ENCODE results near the gene TSHZ2. TPM values are rescaled to one million over a fixed set of nuclear protein-coding genes. Genes with fewer than 3 reads are reported as not detected.

TSHZ2 gene
- total RNA-seq, 1 experiment from 2014 or later: 0.07 TPM

GRCh38 chr20:53335555-53335954 lies 363.4 kb downstream of the TSHZ2 start:
- no peak overlapping the region for H3K23ac ChIP-seq (ENCODE audit: insufficient read length, low read depth, low read length)
- no peak overlapping the region for H3K18ac ChIP-seq (ENCODE audit: insufficient read length, low read depth, low read length)
- Mint-ChIP-seq H3K4me3 (no peak overlapping the region), H3K9me3 (0 out of 5 replicates have a peak, but pooled peaks cover 0 to 3% of the 10 kb centered on the region in 2 experiments), H3K27ac (no peak overlapping the region), H3K36me3 (ENCODE audit: insufficient read depth in 1 of 3, low read depth in 3 of 3) (no peaks in the 10 kb centered on the region; a peak in 1 of 7 replicates), H3K27me3 (ENCODE audit: low read depth) (peaks cover 2% of the 10 kb centered on the region; the same call in 1 of the 2 replicates), H3K4me1 (peaks cover 14 to 18% of the 10 kb centered on the region in 2 experiments)
- no peak overlapping the region for H3K4ac ChIP-seq (ENCODE audit: low read depth, low read length)
- H3K79me2 ChIP-seq (ENCODE audit: insufficient read depth, low read length): no peaks in the 10 kb centered on the region
- H2BK20ac ChIP-seq (ENCODE audit: low read depth, low read length, poor library complexity, severe bottlenecking): no peak overlapping the region
- no peak overlapping the region for H4K5ac ChIP-seq (ENCODE audit: insufficient read length, low read depth, low read length)
- H2BK5ac ChIP-seq (ENCODE audit: insufficient read length, low read length): no peak overlapping the region
- H2AFZ ChIP-seq (ENCODE audit: low read length): no peak overlapping the region
- DNase-seq: no peak
- H3K14ac ChIP-seq (ENCODE audit: insufficient read depth, low read length): no peak overlapping the region
- no peak overlapping the region for H2BK15ac ChIP-seq (ENCODE audit: low read depth, low read length)
- no peak for TF ChIP-seq CTCF (conservative IDR thresholded peaks at IDR 0.05)
- no peak overlapping the region for H3K56ac ChIP-seq (ENCODE audit: insufficient read length, low read depth, low read length)
- peaks cover 5% of the 10 kb centered on the region; the same call in 1 of the 2 replicates for H3K4me1 ChIP-seq (ENCODE audit: insufficient read depth, low read length)
- H3K9ac ChIP-seq (ENCODE audit: extremely low read depth, insufficient read length, low read length): no peak overlapping the region
- H4K91ac ChIP-seq (ENCODE audit: insufficient read length, low read depth, low read length): no peak overlapping the region
- H2BK120ac ChIP-seq (ENCODE audit: low read depth, low read length, poor library complexity, severe bottlenecking): no peak overlapping the region
- H3T11ph ChIP-seq (ENCODE audit: low read length): no peak overlapping the region
- H2BK12ac ChIP-seq (ENCODE audit: insufficient read length, low read depth, low read length): no peak overlapping the region
- no peak overlapping the region for H4K8ac ChIP-seq (replicated peaks; ENCODE audit: insufficient read length, low read depth, low read length)
- no peaks in the 10 kb centered on the region for H4K20me1 ChIP-seq (ENCODE audit: control insufficient read depth, insufficient read depth, insufficient read length)
- WGBS (ENCODE audit: extremely low coverage, insufficient read length, low lambda C conversion rate): no CpG with 5 or more reads among the region's 6 CpGs
- H3K4me2 ChIP-seq (ENCODE audit: insufficient read depth, insufficient read length, low read length): no peak overlapping the region
- no peaks in the 10 kb centered on the region for H3K9me3 ChIP-seq (ENCODE audit: control insufficient read depth, low read depth, low read length)
- no peaks in the 10 kb centered on the region for H3K79me1 ChIP-seq (ENCODE audit: insufficient read depth, low read depth, low read length, poor library complexity, severe bottlenecking)
- H3K27ac ChIP-seq (ENCODE audit: insufficient read length, low read depth, low read length): no peak overlapping the region
- H2AK5ac ChIP-seq (ENCODE audit: insufficient read length, low read length): no peak overlapping the region
- no peaks in the 10 kb centered on the region for H3K23me2 ChIP-seq (ENCODE audit: insufficient read length, low read depth, low read length, poor library complexity, severe bottlenecking)
- no peaks in the 10 kb centered on the region for H3K27me3 ChIP-seq (ENCODE audit: insufficient read depth, low read length)

All from H9 (cell line).